ENCODE data around the gene CHST13. TPM values are rescaled to one million over a fixed set of nuclear protein-coding genes. Genes with fewer than 3 reads are reported as not detected.

CHST13 gene
- total RNA-seq, 1 donor from 2014 or later: not detected

- DNase-seq (ENCODE audit: low read depth in 2 of 2): no peak
Measured at GRCh38 chr3:126553284-126554084, 29.5 kb downstream of the CHST13 start.

DNA sequence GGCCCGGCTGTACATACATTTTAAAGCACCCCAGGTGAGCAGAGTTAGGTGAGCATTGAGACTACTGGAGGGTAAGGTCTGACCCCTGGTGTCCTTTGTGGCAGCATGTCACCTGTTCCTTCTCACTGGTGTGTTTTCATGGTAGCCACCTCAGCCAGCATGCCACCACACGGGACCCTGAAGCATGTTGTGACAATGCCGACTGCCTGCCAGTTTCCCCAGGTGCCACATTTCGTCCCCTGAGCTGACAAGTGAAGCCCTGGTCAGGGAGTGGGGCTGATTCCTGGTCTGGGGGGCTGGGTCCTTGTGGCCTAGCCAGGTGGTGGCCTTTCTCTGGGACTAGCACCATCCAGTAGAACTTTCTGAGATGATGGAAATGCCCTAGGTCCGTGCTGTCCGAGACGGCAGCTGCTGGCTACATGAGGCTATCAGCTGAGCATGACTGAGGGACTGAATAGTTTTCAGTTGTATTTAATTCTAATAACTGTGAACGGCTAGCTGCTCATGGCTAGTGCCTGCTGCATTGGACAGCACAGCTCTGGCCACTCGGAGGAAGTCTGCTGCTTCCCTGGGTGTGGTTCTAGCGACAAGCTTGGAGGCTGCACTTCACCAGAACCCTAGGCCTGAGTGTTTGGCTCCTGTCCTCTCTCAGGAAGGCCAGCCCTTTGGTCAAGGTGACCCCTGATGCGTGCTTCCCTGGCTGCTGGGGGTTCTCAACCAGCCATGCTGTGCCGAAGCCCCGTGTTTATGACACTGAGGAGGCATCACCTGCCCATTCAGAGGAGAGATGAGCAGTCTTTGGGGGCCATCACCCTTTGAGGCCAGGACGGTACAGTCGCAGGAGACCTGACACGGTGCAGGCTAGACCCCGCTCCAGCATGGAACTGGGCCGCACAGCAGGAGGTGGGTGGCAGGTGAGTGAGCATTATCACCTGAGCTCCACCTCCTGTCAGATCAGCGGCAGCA, 30.9 kb downstream of the CHST13 start:
- DNase-seq (ENCODE audit: low read depth in 2 of 2): no peak

- no peak for DNase-seq (ENCODE audit: low read depth in 2 of 2)
Measured at GRCh38 chr3:126555795-126556636, 32.1 kb downstream of the CHST13 start.

DNA sequence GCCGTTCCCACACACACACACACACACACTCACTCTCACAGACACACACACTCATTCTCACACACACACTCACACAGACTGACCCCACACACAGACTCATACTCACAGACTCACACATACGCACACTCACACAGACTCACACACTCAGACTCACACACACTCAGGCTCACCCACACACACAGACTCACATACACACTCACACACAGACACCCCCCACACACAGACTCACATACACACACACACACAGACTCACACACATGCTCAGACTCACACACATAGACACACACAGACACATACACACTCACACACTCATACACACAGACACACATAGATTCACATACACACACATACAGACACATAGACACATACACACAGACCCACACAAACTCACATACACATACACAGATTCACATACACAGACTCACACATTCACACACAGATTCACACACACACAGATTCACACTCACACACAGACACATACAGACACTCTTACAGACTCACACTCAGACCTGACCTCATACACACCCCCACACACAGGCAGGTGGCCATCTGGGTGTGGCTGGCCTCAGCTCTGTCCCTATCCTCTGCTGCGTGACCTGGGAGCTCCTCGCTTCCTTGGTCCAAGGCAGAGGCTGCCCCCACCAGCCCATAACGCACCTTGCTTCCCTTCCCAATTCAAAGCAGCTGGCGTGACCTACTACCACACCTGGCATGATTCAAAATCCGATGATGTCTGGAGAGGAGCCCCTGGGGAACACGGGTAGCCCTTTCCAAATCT, 32.9 kb downstream of the CHST13 start:
- DNase-seq (ENCODE audit: low read depth in 2 of 2): no peak

- no peak for DNase-seq (ENCODE audit: low read depth in 2 of 2)
Measured at GRCh38 chr3:126557415-126557745, 33.4 kb downstream of the CHST13 start.

GRCh38 chr3:126557761-126558160, 33.8 kb downstream of the CHST13 start:
- DNase-seq (ENCODE audit: low read depth in 2 of 2): no peak

GRCh38 chr3:126558336-126559071, 34.5 kb downstream of the CHST13 start, which contains the start of gene C3orf22:
TSS of gene C3orf22 (minus strand) at chr3:126558932. CDS start at chr3:126553390, 5,542 bp downstream.
- DNase-seq (ENCODE audit: low read depth in 2 of 2): no peak

- DNase-seq (ENCODE audit: low read depth in 2 of 2): no peak
Measured at GRCh38 chr3:126562737-126563276, 38.9 kb downstream of the CHST13 start.

- DNase-seq (ENCODE audit: low read depth in 2 of 2): no peak
Measured at GRCh38 chr3:126567696-126568438, 43.9 kb downstream of the CHST13 start.

DNA sequence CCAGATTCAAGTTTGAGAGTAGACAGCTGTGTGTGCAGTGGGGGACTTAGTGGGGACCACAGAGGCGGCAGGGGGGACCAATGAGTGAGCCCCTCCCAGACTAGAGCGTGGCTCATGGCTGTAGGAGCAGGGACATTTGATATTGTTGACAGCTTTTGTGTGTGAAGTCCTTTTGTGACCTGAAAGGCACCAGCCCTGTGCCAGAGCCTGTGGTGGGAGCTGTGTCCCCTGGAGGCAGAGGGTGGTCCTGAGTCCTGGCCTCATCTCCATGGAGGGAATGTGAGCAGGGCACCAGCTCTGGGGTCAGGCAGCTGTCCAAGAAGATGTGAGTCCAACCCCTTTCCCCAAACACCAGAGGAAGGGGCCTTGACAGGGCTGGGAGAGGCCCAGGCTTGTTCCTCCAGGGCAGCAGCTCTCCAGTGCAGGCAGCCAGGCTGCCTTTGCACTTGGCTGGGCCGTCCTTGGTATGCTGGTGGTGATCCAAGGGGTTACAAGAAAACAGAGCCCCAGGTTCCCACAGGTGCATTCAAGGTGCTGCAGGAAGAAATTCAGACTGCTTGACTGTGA, 44.9 kb downstream of the CHST13 start:
- DNase-seq (ENCODE audit: low read depth in 2 of 2): no peak

GRCh38 chr3:126569390-126569975, 45.5 kb downstream of the CHST13 start:
- no peak for DNase-seq (ENCODE audit: low read depth in 2 of 2)

DNA sequence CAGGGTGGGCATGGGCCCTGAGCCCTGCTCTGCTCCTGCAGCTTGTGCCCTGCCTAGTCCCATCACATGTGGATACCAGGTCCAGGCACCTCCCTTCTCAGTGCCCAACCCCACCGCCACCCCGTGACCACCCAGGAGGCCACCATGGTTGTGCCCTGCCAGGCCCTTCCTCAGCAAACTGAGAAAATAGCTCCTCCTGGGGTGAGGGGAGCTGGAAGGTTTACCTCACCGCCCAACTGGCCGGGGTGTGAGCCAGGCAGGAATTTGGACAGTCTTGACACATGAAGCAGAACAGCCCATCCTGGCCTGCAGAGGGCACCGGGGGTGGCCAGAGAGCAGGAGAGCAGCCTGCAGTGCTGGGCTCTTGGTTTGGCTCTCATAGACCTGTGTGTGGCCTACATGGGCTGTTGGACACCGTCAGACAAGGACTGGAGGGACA, 46.2 kb downstream of the CHST13 start:
- no peak for DNase-seq (ENCODE audit: low read depth in 2 of 2)

- DNase-seq (ENCODE audit: low read depth in 2 of 2): no peak
Measured at GRCh38 chr3:126571078-126571477, 47.1 kb downstream of the CHST13 start.

DNA sequence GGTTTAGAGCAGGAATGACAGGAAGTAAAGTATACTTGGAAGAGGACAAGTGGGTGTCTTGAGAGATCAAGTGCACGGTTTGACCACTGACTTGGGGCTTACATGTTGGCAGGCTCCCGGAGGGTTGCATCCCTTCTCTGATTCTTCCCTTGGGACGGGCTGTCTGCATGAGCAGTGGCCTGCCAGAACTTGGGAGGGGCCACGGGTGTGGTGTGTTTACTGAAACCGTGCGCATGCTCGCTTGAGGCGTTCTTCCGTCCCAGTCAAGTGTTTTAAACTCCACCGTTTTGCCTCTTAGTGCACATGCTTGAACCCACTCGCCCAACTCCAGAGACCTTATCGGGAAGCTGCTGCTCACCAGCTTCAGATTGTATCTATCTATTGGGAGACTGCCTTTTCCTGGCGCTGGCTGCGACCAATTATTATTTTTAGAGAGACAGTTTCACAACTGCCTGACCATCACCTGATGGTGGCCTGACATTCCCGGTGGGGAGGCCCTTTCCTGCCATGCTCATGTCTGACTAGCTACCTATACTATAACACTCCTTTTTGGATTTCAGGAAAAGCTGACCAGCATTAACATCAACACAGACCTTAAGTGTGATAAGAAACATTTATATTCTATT, 49.6 kb downstream of the CHST13 start:
- no peak for DNase-seq (ENCODE audit: low read depth in 2 of 2)

- DNase-seq (ENCODE audit: low read depth in 2 of 2): no peak
Measured at GRCh38 chr3:126577261-126577660, 53.3 kb downstream of the CHST13 start.

DNA sequence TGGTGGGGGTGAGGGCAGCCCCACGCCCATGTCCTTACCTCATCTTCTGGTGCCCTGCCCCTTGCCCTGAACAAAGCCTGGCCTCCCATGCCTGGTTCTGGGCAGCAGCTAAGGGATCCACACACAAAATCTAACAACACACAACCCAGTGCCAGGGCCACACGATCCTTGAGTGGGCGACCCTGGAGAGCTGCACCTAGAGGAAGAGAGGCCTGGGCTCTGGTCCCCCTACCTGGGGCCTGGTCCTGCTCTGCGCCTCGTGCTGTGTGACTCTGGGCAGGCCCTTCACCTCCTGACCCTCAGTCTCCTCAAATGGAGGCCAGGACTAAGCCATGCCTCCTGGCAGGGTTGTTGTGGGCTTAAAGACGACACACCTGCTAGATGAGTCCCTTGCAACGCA, 54.7 kb downstream of the CHST13 start:
- DNase-seq (ENCODE audit: low read depth in 2 of 2): no peak

DNA sequence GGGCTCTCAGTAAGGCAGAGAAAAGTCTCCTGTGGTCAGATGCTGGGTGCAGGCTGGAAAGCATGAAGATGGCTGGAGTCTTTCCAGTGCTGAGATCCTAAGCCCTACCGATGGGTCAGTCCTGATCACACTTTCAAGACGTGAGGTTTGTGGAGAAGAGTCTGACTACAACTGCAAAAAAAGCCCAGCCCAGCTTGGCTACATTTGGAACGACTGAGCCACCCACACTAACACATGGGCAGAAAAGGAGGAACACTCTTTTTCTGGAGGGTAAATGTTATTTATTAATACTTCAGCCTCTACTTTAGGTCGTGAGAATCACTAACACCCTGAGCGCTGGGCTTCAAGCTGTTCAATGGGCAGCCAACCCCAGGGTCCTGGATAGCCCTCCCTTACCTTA, 56.8 kb downstream of the CHST13 start:
- no peak for DNase-seq (ENCODE audit: low read depth in 2 of 2)

GRCh38 chr3:126581569-126581968, 57.6 kb downstream of the CHST13 start:
- DNase-seq (ENCODE audit: low read depth in 2 of 2): no peak

Data from lung microvascular endothelial cell (primary cell).